Measurements from ENCODE around the gene KDM2A.

GRCh38 chr11:67118801-67119584 lies at the start of gene KDM2A:
- TF ChIP-seq, protein P1, sequence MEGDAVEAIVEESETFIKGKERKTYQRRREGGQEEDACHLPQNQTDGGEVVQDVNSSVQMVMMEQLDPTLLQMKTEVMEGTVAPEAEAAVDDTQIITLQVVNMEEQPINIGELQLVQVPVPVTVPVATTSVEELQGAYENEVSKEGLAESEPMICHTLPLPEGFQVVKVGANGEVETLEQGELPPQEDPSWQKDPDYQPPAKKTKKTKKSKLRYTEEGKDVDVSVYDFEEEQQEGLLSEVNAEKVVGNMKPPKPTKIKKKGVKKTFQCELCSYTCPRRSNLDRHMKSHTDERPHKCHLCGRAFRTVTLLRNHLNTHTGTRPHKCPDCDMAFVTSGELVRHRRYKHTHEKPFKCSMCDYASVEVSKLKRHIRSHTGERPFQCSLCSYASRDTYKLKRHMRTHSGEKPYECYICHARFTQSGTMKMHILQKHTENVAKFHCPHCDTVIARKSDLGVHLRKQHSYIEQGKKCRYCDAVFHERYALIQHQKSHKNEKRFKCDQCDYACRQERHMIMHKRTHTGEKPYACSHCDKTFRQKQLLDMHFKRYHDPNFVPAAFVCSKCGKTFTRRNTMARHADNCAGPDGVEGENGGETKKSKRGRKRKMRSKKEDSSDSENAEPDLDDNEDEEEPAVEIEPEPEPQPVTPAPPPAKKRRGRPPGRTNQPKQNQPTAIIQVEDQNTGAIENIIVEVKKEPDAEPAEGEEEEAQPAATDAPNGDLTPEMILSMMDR (IDR thresholded peaks at IDR 0.05): no peak
- TF ChIP-seq POLR2AphosphoS5 (IDR thresholded peaks at IDR 0.05): peak; percentile 63 to 86 (median 70)
- peak in 1 of 4 donors; percentile 37 for TF ChIP-seq EP300 (IDR thresholded peaks at IDR 0.05)
